ENCODE results near the gene CNST.
"Not testable (repeated sequence)": the region's sequence is repeated elsewhere in the genome, so short reads cannot be mapped to it uniquely, and the experiment has no call there.

CNST gene

GRCh38 chr1:246678816-246679793, 112.8 kb downstream of the CNST start:
- no peak for DNase-seq

- DNase-seq, result no peak
Observed at GRCh38 chr1:246679794-246680177, 113.5 kb downstream of the CNST start.

GRCh38 chr1:246680190-246680589, 113.9 kb downstream of the CNST start:
- no peak for DNase-seq

GRCh38 chr1:246680696-246681130, 114.5 kb downstream of the CNST start:
- no peak for DNase-seq

- DNase-seq, result no peak
Observed at GRCh38 chr1:246681900-246682895, 115.9 kb downstream of the CNST start.

GRCh38 chr1:246683521-246683920, 117.3 kb downstream of the CNST start:
- no peak for DNase-seq

GRCh38 chr1:246687002-246687401, 120.7 kb downstream of the CNST start:
- no peak for DNase-seq

- DNase-seq, result peak; percentile 80 to 81
Observed at GRCh38 chr1:246689409-246690008, 123.3 kb downstream of the CNST start.

- DNase-seq, result no peak
Observed at GRCh38 chr1:246690100-246690499, 123.8 kb downstream of the CNST start.

GRCh38 chr1:246691622-246692495, 125.6 kb downstream of the CNST start:
- DNase-seq, result no peak

GRCh38 chr1:246694213-246694895, 128.1 kb downstream of the CNST start:
- DNase-seq, result not testable (repeated sequence)

- no peak for DNase-seq
Observed at GRCh38 chr1:246695136-246695535, 128.9 kb downstream of the CNST start.

- no peak for DNase-seq
Observed at GRCh38 chr1:246695666-246696065, 129.4 kb downstream of the CNST start.

- no peak for DNase-seq
Observed at GRCh38 chr1:246698466-246699094, 132.3 kb downstream of the CNST start.

GRCh38 chr1:246699095-246699735, 133.0 kb downstream of the CNST start:
- DNase-seq, result peak; percentile 96 to 98

GRCh38 chr1:246703581-246703980, 137.3 kb downstream of the CNST start:
- peak; percentile 48 to 74 for DNase-seq

- DNase-seq, result no peak
Observed at GRCh38 chr1:246705368-246705767, 139.1 kb downstream of the CNST start.

- DNase-seq, result no peak
Observed at GRCh38 chr1:246708166-246708565, 141.9 kb downstream of the CNST start.

- DNase-seq, result no peak
Observed at GRCh38 chr1:246709196-246709595, 142.9 kb downstream of the CNST start.

GRCh38 chr1:246709835-246710234, 143.6 kb downstream of the CNST start:
- peak; percentile 59 to 61 for DNase-seq
